T-helper 9 cell (primary cell): ENCODE results near the gene RNF141.

ENCODE experiments used
- DNase-seq: peaks from one replicate; pipeline ENCODE4 v3.0.0-alpha.2; 2020

The RNF141 gene

DNA sequence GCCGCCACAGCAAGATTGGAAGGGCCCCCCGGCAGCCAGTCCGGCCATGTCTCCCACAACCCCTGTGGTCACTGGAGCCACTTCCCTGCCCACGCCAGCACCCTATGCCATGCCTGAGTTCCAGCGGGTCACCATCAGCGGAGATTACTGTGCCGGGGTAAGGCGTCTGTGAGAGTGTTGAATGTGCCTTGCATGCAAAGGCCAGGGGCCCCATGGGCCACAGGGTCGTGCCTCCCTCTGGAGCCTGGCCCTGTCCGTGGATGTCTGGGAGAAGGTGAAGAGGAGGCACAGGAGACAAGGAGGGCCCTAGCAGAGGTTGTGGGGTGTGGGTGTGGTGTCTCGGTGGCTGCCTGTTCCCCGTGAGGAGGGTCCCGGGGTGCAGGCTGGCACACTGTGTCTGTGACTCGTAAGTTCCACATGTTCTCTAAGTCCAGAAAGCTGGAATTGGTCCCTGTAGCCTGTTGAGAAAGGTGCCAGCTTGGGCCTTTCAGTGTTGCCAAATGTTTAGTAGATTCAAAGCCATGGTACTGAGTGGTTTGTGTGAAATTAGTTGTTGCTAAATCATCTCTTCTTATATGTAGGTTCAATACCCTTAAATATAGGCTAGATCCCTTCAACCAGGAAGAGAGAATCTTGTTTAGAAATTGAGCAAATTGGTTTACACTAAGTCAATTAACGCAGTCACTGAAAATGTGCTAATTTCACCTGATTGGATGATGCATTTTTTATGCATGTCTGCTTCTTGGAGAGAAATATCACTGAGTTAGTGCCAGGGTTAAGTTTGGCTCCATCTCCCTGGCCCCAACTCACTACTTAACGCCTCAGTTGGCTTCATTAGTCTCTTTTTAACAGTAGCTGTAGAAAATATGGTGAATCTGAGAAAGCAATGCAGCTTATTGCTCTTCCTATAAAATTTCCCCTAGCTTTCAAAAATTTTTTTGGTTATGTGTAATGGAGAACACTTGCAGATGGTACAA, 62.1 kb downstream of the RNF141 start:
- no peak for DNase-seq

GRCh38 chr11:10478066-10478465, 62.9 kb downstream of the RNF141 start:
- no peak for DNase-seq

DNA sequence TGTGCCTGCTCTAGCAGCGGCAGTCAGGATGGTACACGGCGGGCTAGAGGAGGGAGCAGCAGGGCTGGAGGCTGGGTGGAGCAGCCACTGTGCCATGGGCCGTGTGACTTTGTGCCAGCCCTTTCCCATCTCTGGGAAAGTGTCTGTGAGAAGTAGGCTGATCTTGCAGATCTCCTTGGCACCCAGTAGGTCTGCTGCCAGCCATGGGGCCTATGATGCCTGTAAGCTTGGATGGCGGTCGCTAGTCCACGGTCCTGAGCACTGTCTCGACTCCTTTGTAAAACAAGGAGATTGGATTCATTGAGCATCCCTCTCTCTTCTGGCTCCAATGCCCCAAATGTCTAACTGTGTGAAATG, 63.3 kb downstream of the RNF141 start:
- DNase-seq, result no peak

- no peak for DNase-seq
These were observed 63.9 kb downstream of the RNF141 start for GRCh38 chr11:10476927-10477689.

DNA sequence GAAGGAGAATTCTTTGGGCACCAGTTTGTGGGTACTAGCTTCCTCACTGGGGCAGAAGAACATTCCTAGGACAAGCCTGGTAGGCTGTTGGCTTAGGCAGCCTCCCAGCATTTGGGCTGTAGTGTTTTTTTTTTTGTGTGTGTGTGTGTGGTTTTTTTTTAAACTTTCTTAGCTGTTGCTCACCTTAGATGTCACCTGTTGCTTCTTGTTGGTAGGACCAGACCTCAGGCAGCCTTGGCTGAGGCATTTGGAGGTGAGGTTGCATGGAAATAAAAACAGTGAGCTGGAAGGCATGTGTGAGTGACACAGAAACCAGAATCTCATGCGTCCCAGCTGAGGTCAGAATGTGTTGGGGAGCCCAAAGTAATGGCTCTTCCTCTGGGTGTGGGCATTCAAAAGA, 64.6 kb downstream of the RNF141 start:
- no peak for DNase-seq

GRCh38 chr11:10474551-10474950, 66.4 kb downstream of the RNF141 start:
- no peak for DNase-seq

- DNase-seq, result no peak
These were observed 67.6 kb downstream of the RNF141 start for GRCh38 chr11:10473371-10473770.

GRCh38 chr11:10462746-10463300, 78.2 kb downstream of the RNF141 start:
- DNase-seq, result no peak
